Endothelial cell of umbilical vein (primary cell): ENCODE data around the gene P4HB. TPM values are rescaled to one million over a fixed set of nuclear protein-coding genes. Genes with fewer than 3 reads are reported as not detected.
A peak's percentile ranks its signal among the peaks of the same experiment; 100 is the strongest.

ENCODE experiments used
- BruUV-seq: library from RNA; stranded (reverse); fragments of 400-500 nt; replicated peaks from 2 replicates; lab custom pipeline; 2021; lab: Mats Ljungman, UMichigan
- CTCF ChIA-PET: fragments of 300-600, 350-600 bp; sonication (Branson Sonifier 250); formaldehyde crosslinking; loops from one replicate; lab custom pipeline; 2021; ENCODE audit warnings: antibody characterized with exemption, inconsistent platforms; lab: Charles Lee
- POLR2A ChIA-PET: fragments of 300-600, 350-600 bp; sonication (Branson Sonifier 250); formaldehyde crosslinking; loops from one replicate; lab custom pipeline; 2021; ENCODE audit warnings: antibody characterized with exemption, inconsistent platforms; lab: Charles Lee
- DNase-seq: peaks from one replicate; pipeline ENCODE4 v3.0.0-alpha.2; 2011; ENCODE audit warnings: low read depth, low spot score
- FAIRE-seq: peaks from 2 replicates; lab custom pipeline; 2011; peaks lifted over from hg19 to GRCh38; lab: Jason Lieb, UNC
- H2AFZ ChIP-seq: 2 replicates; pipeline ENCODE4 v1.6.0; 2012; ENCODE audit warnings: low read depth, low read length, control low read depth, inconsistent platforms
- H3K27ac ChIP-seq: 2 replicates; pipeline ENCODE4 v1.5.1; 2011; ENCODE audit warnings: low read depth, mild to moderate bottlenecking, control low read depth, low read length, moderate library complexity; ENCODE audit not compliant: insufficient read depth
- H3K27me3 ChIP-seq, 2 experiments: 2 replicates each; pipeline versions ENCODE4 v1.6.0 to v1.6.1; 2011; ENCODE audit warnings: low read length in 2 of 2, mixed read lengths in 1 of 2; ENCODE audit not compliant: control insufficient read depth in 2 of 2, insufficient read depth in 2 of 2
- H3K36me3 ChIP-seq, 2 experiments: 2 replicates in 1 of 2; 3 replicates in 1 of 2; pipeline ENCODE4 v1.5.1; 2011; ENCODE audit warnings: low read length in 2 of 2, mild to moderate bottlenecking in 1 of 2, moderate library complexity in 1 of 2; ENCODE audit not compliant: control insufficient read depth in 2 of 2, insufficient read depth in 2 of 2; ENCODE audit errors: extremely low read depth in 1 of 2
- H3K4me1 ChIP-seq: 3 replicates; pipeline ENCODE4 v1.5.1; 2011; ENCODE audit warnings: mild to moderate bottlenecking, low read length; ENCODE audit not compliant: control insufficient read depth, insufficient read depth; ENCODE audit errors: extremely low read depth
- H3K4me2 ChIP-seq: 2 replicates; pipeline ENCODE4 v1.6.1; 2011; ENCODE audit warnings: low read length, control low read depth, mixed read lengths; ENCODE audit not compliant: insufficient read depth
- H3K4me3 ChIP-seq, 3 experiments: fragments of 200-600 bp in 1 of 3; sonication (generic), shearing (Covaris generic) in 1 of 3; replicated peaks in 1 of 3; 2 replicates each; pipeline ENCODE4 v1.5.1; 2011 to 2016; ENCODE audit warnings: control low read depth in 3 of 3, low read length in 3 of 3, mild to moderate bottlenecking in 2 of 3, inconsistent platforms in 1 of 3, low read depth in 1 of 3, moderate library complexity in 1 of 3; ENCODE audit not compliant: insufficient read depth in 1 of 3
- H3K79me2 ChIP-seq: 2 replicates; pipeline ENCODE4 v1.6.0; 2012; ENCODE audit warnings: low read length, inconsistent platforms; ENCODE audit not compliant: control insufficient read depth, insufficient read depth
- H3K9ac ChIP-seq: replicated peaks from 2 replicates; pipeline ENCODE3; 2011; ENCODE audit warnings: low read length, control low read depth; ENCODE audit not compliant: insufficient read depth; ENCODE audit errors: extremely low read depth
- H3K9me1 ChIP-seq: replicated peaks from 3 replicates; pipeline ENCODE4 v1.6.0; 2011; ENCODE audit warnings: mild to moderate bottlenecking, low read length; ENCODE audit not compliant: control insufficient read depth, insufficient read depth; ENCODE audit errors: extremely low read depth
- H3K9me3 ChIP-seq: replicated peaks from 2 replicates; pipeline ENCODE4 v1.5.1; 2012; ENCODE audit warnings: low read length, inconsistent platforms; ENCODE audit not compliant: control insufficient read depth, insufficient read depth
- H4K20me1 ChIP-seq: replicated peaks from 2 replicates; pipeline ENCODE3; 2011; ENCODE audit warnings: mild to moderate bottlenecking, low read length; ENCODE audit not compliant: control insufficient read depth, insufficient read depth; ENCODE audit errors: extremely low read depth
- EZH2 ChIP-seq: IDR thresholded peaks from 2 replicates; pipeline ENCODE4 v1.6.1; 2012; ENCODE audit warnings: borderline replicate concordance, low read depth, mild to moderate bottlenecking, moderate library complexity, low read length, inconsistent platforms; ENCODE audit not compliant: severe bottlenecking
- FOS ChIP-seq: IDR thresholded peaks from 2 replicates; pipeline ENCODE4 v1.6.1; 2011; ENCODE audit warnings: mild to moderate bottlenecking, low read length, moderate library complexity, borderline replicate concordance; ENCODE audit not compliant: insufficient read depth
- GATA2 ChIP-seq: IDR thresholded peaks from 2 replicates; pipeline ENCODE4 v1.7.0; 2011; ENCODE audit warnings: low read depth, mild to moderate bottlenecking, moderate library complexity, mixed read lengths, low read length; ENCODE audit not compliant: insufficient read length, insufficient read depth
- JUN ChIP-seq: IDR thresholded peaks from 2 replicates; pipeline ENCODE4 v1.6.1; 2011; ENCODE audit warnings: borderline replicate concordance, low read depth; ENCODE audit not compliant: insufficient read length, insufficient read depth
- MYC ChIP-seq: IDR thresholded peaks from one replicate; pipeline ENCODE4 v1.6.1; 2011; ENCODE audit warnings: mild to moderate bottlenecking, low read depth, low read length
- POLR2A ChIP-seq: IDR thresholded peaks from 2 replicates; pipeline ENCODE4 v1.6.1; 2012; ENCODE audit warnings: low read depth, mild to moderate bottlenecking, control low read depth, low read length
- POLR2AphosphoS5 ChIP-seq: IDR thresholded peaks from 2 replicates; pipeline ENCODE4 v1.6.1; 2012; ENCODE audit warnings: low read depth, mild to moderate bottlenecking, control low read depth, low read length, moderate library complexity; ENCODE audit not compliant: insufficient read depth
- dilution Hi-C: fragments of 300-500 bp; cut with MboI; formaldehyde crosslinking; loops from one replicate; pipeline ENCODE4 v1.15.0; 2019; ENCODE audit warnings: low sequenced_read_pairs; ENCODE audit not compliant: extremely low pct_ligation_motif_present
- intact Hi-C: fragments of 100-400 bp; cut with micrococcal nuclease; formaldehyde crosslinking; loops from one replicate; pipeline ENCODE4 v1.10.0; 2022
- polyA plus RNA-seq, 4 experiments: library from polyadenylated mRNA; depleted of rRNA in 3 of 4; stranded (reverse) in 3 of 4; unstranded in 1 of 4; fragments of >200 nt; gene quantifications; 2 replicates each; pipeline versions ENCODE4 v1.2.1 to v1.2.3, GENCODE V29; 2011 to 2012; ENCODE audit warnings: missing spikeins in 1 of 4
- total RNA-seq: library from RNA; stranded (reverse); gene quantifications from 2 replicates; pipeline ENCODE4 v1.2.3, GENCODE V29; 2021
- TF ChIP-seq, protein P1 (sequence below): IDR thresholded peaks from 2 replicates; pipeline ENCODE4 v1.6.1; 2011; ENCODE audit not compliant: insufficient read depth, insufficient read length
- TF ChIP-seq, protein P2 (sequence below), 2 donors: IDR thresholded peaks; 1 replicate in 1 of 2; 2 replicates in 1 of 2; pipeline ENCODE4 v1.5.1; 2011; ENCODE audit warnings: low read length in 2 of 2, mild to moderate bottlenecking in 2 of 2, moderate library complexity in 2 of 2, control low read depth in 1 of 2, inconsistent platforms in 1 of 2, low read depth in 1 of 2; ENCODE audit not compliant: insufficient read depth in 1 of 2; ENCODE audit errors: extremely low read depth in 1 of 2

The P4HB gene
- total and polyA plus RNA-seq, 2 donors (not counting 3 experiments of a cell fraction or from before 2014, with no cell fraction given) = 201 to 988 TPM

DNA sequence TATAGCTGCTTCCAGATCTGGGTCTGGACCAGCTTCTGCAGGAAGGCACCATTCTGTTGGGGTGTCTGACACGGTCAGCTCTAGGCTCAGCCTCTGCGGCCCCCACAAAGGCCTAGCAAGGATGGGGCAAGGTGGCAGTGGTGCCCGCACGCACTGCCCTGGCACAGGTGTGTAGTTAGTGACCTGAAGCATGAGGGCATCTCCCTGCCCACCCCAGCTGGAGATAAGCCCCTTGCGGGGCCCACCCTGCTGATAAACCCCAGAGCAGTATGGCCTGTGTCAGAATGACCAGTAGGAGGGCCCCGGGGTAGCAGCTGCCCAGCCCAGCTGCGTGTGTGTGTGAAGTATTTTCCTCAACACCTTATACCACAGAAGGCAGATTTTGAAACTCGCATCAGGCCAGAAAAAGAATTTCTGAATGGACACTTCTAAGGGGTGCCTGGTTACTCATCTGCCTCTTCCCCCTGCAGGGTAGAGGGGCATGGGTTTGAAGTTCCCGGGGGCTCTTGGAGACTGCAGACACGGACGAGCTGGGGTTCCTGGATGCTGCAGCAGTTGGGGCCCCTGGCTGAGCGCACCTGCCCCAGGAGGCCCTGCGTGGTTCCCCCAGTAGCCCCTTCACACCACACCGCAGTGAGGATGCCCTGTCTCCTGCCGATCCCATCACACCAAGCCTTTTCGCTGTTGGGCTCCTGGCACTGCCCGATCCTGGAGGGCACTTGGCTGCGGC lies 6.3 kb upstream of the P4HB start:
- Histone ChIP-seq H3K4me2 (no peak overlapping the region), H4K20me1 (no peaks in the 10 kb centered on the region), H3K9me1 (no peaks in the 10 kb centered on the region), H3K9me3 (no peaks in the 10 kb centered on the region), H3K4me3 (no peak overlapping the region), H3K9ac (no peak overlapping the region), H2AFZ (no peak overlapping the region), H3K79me2 (peaks cover 30% of the 10 kb centered on the region), H3K27me3 (no peaks in the 10 kb centered on the region), H3K27ac (no peak overlapping the region), H3K4me1 (peaks cover 17% of the 10 kb centered on the region), H3K36me3 (peaks cover 6 to 19% of the 10 kb centered on the region in 2 experiments)
- intact Hi-C loops (no loop called here), dilution Hi-C loops (no loop called here)
- TF ChIP-seq, protein P1, sequence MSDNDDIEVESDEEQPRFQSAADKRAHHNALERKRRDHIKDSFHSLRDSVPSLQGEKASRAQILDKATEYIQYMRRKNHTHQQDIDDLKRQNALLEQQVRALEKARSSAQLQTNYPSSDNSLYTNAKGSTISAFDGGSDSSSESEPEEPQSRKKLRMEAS = no peak
- TF ChIP-seq POLR2AphosphoS5 (peak; percentile 66), GATA2 (no peak), MYC (no peak), POLR2A (peak; percentile 75), JUN (no peak), FOS (no peak), EZH2 (no peak)
- TF ChIP-seq, protein P2, sequence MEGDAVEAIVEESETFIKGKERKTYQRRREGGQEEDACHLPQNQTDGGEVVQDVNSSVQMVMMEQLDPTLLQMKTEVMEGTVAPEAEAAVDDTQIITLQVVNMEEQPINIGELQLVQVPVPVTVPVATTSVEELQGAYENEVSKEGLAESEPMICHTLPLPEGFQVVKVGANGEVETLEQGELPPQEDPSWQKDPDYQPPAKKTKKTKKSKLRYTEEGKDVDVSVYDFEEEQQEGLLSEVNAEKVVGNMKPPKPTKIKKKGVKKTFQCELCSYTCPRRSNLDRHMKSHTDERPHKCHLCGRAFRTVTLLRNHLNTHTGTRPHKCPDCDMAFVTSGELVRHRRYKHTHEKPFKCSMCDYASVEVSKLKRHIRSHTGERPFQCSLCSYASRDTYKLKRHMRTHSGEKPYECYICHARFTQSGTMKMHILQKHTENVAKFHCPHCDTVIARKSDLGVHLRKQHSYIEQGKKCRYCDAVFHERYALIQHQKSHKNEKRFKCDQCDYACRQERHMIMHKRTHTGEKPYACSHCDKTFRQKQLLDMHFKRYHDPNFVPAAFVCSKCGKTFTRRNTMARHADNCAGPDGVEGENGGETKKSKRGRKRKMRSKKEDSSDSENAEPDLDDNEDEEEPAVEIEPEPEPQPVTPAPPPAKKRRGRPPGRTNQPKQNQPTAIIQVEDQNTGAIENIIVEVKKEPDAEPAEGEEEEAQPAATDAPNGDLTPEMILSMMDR (IDR thresholded peaks at IDR 0.05; ENCODE audit: extremely low read depth in 1 of 2, insufficient read depth in 1 of 2, low read depth in 1 of 2, low read length in 2 of 2) = no peak
- no peak for FAIRE-seq
- ChIA-PET POLR2A (no interaction called here), CTCF (no interaction called here)
- BruUV-seq = no TSS peak
- no peak for DNase-seq
